HG03442 (cell line): ENCODE results near the gene PTPRG.

Experiments used
- ATAC-seq: cut with Tn5 transposase; IDR thresholded peaks from one replicate; pipeline ENCODE4 v1.9.1; 2021; ENCODE audit warnings: mild to moderate bottlenecking, moderate library complexity; ENCODE audit not compliant: unreplicated experiment

Gene PTPRG

GRCh38 chr3:61648481-61648880, 87.1 kb downstream of the PTPRG start:
- no peak for ATAC-seq

DNA sequence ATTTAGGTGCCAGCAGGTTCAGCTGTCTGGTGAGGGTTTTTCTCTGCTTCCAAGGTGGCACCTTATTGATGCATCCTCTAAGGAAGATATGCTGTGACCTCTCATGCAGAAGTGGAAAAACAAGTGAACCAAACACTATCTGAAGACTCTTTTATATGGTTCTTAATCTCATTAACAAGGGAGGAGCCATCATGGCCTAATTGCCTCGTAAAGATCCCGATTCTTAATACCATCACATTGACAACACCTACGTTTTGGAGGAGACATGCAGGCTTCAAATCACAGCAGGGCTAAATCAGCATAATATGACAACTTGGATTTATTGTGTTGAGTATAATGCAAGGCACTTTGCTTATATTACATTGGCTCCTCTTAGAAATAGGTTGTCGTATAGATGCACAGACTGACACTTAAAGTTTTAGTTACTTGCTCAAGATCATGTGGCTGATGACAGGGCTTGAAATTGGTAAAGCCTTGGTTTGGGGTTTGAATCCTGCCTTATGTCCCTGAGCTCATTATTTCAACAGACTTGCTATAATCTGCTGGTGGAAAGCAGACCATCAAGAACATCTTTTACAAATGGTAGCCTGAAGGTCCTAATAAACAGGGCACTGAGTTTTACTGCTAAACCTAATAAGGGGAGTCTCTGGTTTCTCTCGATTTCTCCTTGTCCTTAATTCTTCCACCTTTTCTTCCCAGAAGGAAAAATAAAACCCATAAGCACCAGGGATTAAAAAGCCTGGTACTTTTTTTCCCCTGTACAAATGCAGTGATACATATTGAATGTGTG, 88.2 kb downstream of the PTPRG start:
- ATAC-seq, result no peak

- no peak for ATAC-seq
These were observed 88.9 kb downstream of the PTPRG start for GRCh38 chr3:61650276-61650675.

GRCh38 chr3:61650719-61651410, 89.5 kb downstream of the PTPRG start:
- no peak for ATAC-seq

DNA sequence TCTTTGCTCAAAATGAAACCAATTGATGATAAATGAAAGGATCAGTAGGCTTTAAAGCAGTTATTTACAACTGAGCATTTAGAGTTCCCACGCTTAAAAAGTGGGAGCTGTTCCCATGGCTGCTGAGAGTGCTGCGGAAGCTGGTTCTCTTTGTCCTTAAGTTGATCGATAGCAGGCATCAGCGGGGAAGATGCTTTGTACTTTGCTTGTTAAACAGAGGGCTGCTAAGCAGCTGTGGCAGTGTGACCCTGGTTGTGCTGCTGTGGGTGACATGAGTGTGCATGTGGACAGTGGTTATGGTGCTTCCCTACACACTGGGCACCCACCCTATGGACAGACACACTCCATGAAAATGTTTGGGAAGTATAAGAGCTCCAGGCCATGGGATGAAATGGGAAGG, 96.3 kb downstream of the PTPRG start:
- no peak for ATAC-seq

DNA sequence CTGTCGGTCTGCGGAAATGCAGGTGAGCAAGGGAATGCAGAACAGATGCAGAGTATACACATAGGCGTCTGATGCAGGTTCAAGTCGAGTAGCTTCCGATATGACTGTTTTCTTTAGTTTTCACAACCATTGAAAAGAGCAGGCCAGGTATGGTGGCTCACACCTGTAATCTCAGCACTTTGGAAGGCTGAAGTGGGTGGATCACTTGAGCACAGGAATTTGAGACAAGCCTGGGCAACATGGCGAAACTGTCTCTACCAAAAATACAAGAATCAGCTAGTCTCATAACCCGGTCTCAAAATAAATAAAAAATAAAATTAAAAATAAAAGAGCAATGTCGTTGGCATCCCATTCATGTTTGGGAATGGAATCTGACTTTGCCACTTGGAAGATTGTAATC, 101.5 kb downstream of the PTPRG start:
- ATAC-seq, result no peak

DNA sequence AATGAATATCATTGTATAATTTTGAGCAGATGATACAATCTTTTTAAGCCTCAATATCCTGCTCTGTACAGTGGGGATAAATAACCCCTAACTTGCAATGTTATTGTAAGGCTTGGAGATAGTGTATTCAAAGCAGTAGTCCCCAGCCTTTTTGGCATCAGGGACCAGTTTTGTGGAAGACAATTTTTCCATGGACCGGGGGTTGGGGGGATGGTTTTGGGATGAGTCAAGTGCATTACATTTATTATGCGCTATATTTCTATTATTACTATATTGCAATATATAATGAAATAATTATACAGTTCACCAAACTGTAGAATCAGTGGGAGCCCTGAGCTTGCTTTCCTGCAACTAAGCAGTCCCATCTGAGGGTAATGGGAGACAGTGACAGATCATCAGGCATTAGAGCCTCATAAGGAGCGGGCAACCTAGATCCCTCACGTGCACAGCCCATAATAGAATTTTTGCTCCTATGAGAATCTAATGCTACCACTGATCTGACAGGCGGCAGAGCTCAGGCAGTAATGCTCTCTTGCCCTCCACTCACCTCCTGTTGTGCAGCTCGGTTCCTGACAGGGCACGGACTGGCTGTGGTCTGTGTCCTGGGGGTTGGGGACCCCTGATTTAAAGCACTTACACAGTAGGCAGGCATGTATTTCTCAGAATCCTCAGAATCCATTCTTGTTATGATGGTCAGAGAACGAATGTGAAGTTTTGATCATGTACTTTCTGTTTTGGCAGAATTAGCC, 102.2 kb downstream of the PTPRG start:
- ATAC-seq, result no peak

GRCh38 chr3:61664105-61664482, 102.7 kb downstream of the PTPRG start:
- ATAC-seq, result no peak

- ATAC-seq, result no peak
These were observed 103.8 kb downstream of the PTPRG start for GRCh38 chr3:61665121-61665520.

DNA sequence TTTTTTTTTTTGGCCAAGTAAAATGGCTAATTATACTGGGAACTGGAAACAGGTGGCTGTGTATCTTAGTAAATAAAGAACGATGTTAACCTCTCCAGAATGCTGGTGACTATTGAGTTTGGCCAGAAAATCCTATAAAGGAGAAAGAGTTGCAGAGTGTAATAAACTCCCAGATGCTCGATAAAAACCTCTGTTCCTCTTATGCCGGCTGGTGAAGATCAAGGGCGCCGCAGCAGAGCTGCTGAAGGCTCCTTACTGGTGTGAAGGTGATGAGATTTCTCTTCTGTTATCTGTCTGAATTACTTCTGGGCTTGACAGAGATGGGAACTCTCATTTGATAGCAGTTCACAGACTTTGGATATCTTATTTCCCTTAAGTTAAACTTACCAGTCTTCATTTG, 104.6 kb downstream of the PTPRG start:
- no peak for ATAC-seq

- ATAC-seq, result no peak
These were observed 105.4 kb downstream of the PTPRG start for GRCh38 chr3:61666615-61667330.

DNA sequence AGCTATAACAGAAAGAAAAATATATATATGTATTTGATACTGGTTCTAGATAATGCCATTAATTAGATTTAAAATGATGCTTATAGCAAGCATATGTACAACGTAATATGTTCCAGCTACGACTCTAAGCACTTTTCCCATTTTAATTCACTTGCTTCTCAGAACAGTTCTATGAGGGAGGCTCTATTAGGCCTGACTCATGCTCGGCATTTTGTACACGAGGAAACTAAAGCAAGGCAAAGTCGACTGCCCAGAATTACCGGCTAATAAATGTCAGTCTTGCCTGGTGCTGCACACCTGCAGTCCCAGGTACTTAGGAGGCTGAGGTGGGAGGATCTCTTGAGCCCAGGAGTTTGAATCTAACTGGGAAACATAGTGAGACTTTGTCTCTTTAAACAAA, 106.0 kb downstream of the PTPRG start:
- no peak for ATAC-seq

- ATAC-seq, result no peak
These were observed 106.4 kb downstream of the PTPRG start for GRCh38 chr3:61667814-61668213.

GRCh38 chr3:61668317-61668864, 107.0 kb downstream of the PTPRG start:
- no peak for ATAC-seq

GRCh38 chr3:61669203-61669602, 107.8 kb downstream of the PTPRG start:
- ATAC-seq, result no peak

DNA sequence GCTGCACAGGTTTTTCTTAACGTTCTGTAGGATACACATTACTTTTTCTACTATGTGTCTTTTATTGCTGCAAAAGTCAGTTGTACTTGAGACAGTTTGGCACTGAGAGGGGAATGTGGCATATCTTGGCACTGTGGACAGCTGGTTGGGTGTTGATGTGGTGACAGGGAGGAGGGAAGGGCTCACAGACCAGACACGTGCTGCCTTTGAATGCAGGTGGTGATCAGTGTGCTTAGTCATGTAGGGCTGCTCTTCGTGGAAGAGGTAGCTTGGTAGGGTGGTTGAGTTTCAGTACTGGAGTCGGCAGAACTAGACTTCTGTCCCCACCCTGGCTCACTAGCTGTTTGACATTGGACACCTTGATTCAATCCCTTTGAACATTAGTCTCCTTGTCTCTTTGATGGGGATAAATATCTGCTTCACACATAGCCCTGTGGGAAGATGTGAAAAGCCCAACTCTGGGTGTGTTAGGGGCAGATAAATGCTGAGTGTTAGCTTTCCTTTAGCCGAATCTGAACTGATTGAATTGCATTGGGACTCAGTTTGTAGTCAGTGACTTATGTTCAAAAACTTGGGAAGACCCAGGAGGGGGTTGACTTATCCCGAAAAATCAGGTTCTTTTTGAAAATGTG, 108.4 kb downstream of the PTPRG start:
- ATAC-seq, result no peak

GRCh38 chr3:61673651-61674050, 112.3 kb downstream of the PTPRG start:
- no peak for ATAC-seq

DNA sequence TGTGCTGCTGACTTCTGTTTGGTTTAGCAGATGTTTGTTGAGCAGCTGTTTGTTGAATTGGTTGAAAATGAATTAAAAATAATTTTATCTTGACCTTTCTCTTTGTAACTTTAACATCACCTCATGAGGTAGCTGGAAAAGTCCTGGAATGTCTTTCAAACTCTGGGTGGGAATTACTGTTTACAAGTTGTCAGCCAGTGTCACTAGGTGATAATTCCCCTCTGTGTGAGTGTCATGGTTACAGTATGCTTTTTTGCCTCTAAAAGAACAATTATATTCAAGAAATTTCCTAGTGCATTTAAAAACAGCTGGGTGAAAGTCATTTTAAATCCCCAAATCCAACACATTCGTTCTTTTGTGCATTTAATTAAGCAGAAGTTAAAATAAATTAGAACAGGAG, 113.2 kb downstream of the PTPRG start:
- ATAC-seq, result no peak

DNA sequence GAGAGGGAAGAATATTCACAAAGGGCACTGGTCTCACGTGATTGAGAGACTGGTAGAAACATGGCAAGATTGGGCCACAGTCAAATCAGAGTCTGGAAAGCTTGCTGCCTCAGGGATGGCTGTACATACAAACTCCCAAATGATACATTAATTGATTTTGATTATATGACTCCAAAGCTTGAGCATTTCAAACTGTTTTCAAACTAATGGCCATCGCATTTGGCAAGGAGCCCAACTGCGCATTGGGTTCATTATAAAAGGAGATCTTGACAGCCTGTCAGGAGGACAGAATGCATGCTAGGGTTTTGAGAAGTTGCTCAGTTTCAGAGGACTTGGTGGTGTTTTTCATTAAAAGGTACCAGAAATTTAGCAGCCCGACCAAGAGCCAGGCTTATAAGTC, 117.7 kb downstream of the PTPRG start:
- ATAC-seq, result no peak

DNA sequence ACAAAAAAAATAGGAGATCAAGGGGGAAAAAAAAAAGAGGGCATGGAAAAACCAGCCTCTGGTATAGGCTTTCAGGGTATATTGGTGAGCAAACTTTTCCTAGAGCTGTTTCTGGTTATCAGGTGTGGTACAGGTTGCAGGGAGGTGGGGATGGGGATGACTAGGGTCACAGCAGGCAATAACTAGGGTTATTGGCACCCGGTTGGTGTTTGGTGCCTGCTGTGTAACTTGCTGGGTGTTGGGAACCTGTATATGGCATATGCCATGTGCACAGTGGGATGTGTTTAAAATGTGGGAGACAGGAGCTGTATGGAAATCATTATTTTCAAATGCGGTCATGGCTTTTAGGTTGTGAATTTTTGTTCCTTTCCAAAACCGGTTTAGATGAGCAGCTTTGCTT, 119.2 kb downstream of the PTPRG start:
- ATAC-seq, result no peak
